B cell (primary cell): Measurements from ENCODE around the gene NAA10.

Source experiments
- CTCF ChIP-seq: fragments of 200-600 bp; IDR thresholded peaks from one replicate; pipeline ENCODE4 v1.8.0; 2022; ENCODE audit warnings: antibody characterized with exemption, mild to moderate bottlenecking
- EZH2 ChIP-seq: IDR thresholded peaks from 2 replicates; pipeline ENCODE4 v1.6.1; 2012; ENCODE audit warnings: borderline replicate concordance, low read depth, mild to moderate bottlenecking, moderate library complexity, low read length; ENCODE audit not compliant: insufficient read depth, poor library complexity, severe bottlenecking

- TF ChIP-seq CTCF (no peak), EZH2 (no peak)
Observed at GRCh38 chrX:153974726-153975286, 40.0 kb upstream of the NAA10 start.
